C4-2B (cell line): ENCODE results near the gene MTHFD2.

Experiments
- CTCF ChIP-seq: fragments of 450-650 bp; conservative IDR thresholded peaks from 2 replicates; pipeline ENCODE4 v1.5.1; 2017; ENCODE audit warnings: mild to moderate bottlenecking
- ZFX ChIP-seq: fragments of 450-650 bp; IDR thresholded peaks from 2 replicates; pipeline ENCODE4 v1.6.1; 2017

GRCh38 chr2:74255660-74256213 lies 57.3 kb downstream of the MTHFD2 start:
- no peak for TF ChIP-seq CTCF
- TF ChIP-seq ZFX, result no peak
